Endothelial cell (in vitro differentiated cells): ENCODE results near the gene BORA. TPM values are rescaled to one million over a fixed set of nuclear protein-coding genes. Genes with fewer than 3 reads are reported as not detected.

Source experiments
- DNase-seq: peaks from one replicate; pipeline ENCODE4 v3.0.0; 2021; ENCODE audit warnings: low spot score
- H3K27ac Mint-ChIP-seq: one replicate; pipeline ENCODE4 v1.8.0; 2021; ENCODE audit warnings: mixed read lengths, inconsistent platforms; ENCODE audit not compliant: unreplicated experiment
- H3K27me3 Mint-ChIP-seq: one replicate; pipeline ENCODE4 v1.8.0; 2021; ENCODE audit warnings: mild to moderate bottlenecking, moderate library complexity, mixed read lengths, inconsistent platforms; ENCODE audit not compliant: unreplicated experiment
- H3K36me3 Mint-ChIP-seq: one replicate; pipeline ENCODE4 v1.8.0; 2021; ENCODE audit warnings: mild to moderate bottlenecking, low read depth, mixed read lengths, inconsistent platforms; ENCODE audit not compliant: unreplicated experiment
- H3K4me1 Mint-ChIP-seq: one replicate; pipeline ENCODE4 v1.8.0; 2021; ENCODE audit warnings: mild to moderate bottlenecking, mixed read lengths, inconsistent platforms; ENCODE audit not compliant: unreplicated experiment
- H3K4me3 Mint-ChIP-seq: one replicate; pipeline ENCODE4 v1.8.0; 2021; ENCODE audit warnings: mild to moderate bottlenecking, mixed read lengths, inconsistent platforms; ENCODE audit not compliant: unreplicated experiment
- H3K9me3 Mint-ChIP-seq: one replicate; pipeline ENCODE4 v1.8.0; 2021; ENCODE audit warnings: mixed read lengths, inconsistent platforms; ENCODE audit not compliant: unreplicated experiment
- CTCF ChIP-seq: fragments of 200-600 bp; sonication (generic); IDR thresholded peaks from one replicate; pipeline ENCODE4 v1.5.0; 2021; ENCODE audit warnings: antibody characterized with exemption; ENCODE audit not compliant: unreplicated experiment
- total RNA-seq: library from RNA; stranded (reverse); fragmentation: NEBNext Ultra II Directional; extraction: Animal tissue kit (Norgen Biotek cat#: 25700); gene quantifications from one replicate; pipeline ENCODE4 v1.2.1, GENCODE V29; 2021; ENCODE audit not compliant: unreplicated experiment

Gene BORA
- total RNA-seq, 1 donor from 2014 or later = 6.3 TPM

GRCh38 chr13:72692884-72693514 lies 34.7 kb upstream of the BORA start:
- Mint-ChIP-seq H3K4me3 (no peak overlapping the region), H3K27ac (no peak overlapping the region), H3K9me3 (no peaks in the 10 kb centered on the region), H3K27me3 (peaks cover 7% of the 10 kb centered on the region), H3K36me3 (no peaks in the 10 kb centered on the region), H3K4me1 (peaks cover 3% of the 10 kb centered on the region)
- no peak for TF ChIP-seq CTCF
- DNase-seq = no peak

GRCh38 chr13:72693832-72694231 lies 33.9 kb upstream of the BORA start:
- no peak overlapping the region for H3K27ac Mint-ChIP-seq
- no peak for DNase-seq
- peaks cover 3% of the 10 kb centered on the region for H3K4me1 Mint-ChIP-seq
- no peak for TF ChIP-seq CTCF
- H3K4me3 Mint-ChIP-seq = no peak overlapping the region
- H3K36me3 Mint-ChIP-seq = no peaks in the 10 kb centered on the region
- no peaks in the 10 kb centered on the region for H3K9me3 Mint-ChIP-seq
- H3K27me3 Mint-ChIP-seq = peaks cover 7% of the 10 kb centered on the region

GRCh38 chr13:72694314-72694713 lies 33.4 kb upstream of the BORA start:
- TF ChIP-seq CTCF = no peak
- no peak overlapping the region for H3K4me3 Mint-ChIP-seq
- H3K27ac Mint-ChIP-seq = no peak overlapping the region
- H3K27me3 Mint-ChIP-seq = peaks cover 7% of the 10 kb centered on the region
- H3K4me1 Mint-ChIP-seq = peaks cover 3% of the 10 kb centered on the region
- no peaks in the 10 kb centered on the region for H3K36me3 Mint-ChIP-seq
- no peaks in the 10 kb centered on the region for H3K9me3 Mint-ChIP-seq
- no peak for DNase-seq

- Mint-ChIP-seq H3K27me3 (peaks cover 4% of the 10 kb centered on the region), H3K4me1 (peaks cover 3% of the 10 kb centered on the region), H3K9me3 (no peaks in the 10 kb centered on the region), H3K36me3 (no peaks in the 10 kb centered on the region), H3K27ac (no peak overlapping the region), H3K4me3 (no peak overlapping the region)
- TF ChIP-seq CTCF = no peak
- no peak for DNase-seq
These were observed 31.1 kb upstream of the BORA start for GRCh38 chr13:72696579-72696978.

GRCh38 chr13:72698164-72698563 lies 29.6 kb upstream of the BORA start:
- H3K27me3 Mint-ChIP-seq = peaks cover 4% of the 10 kb centered on the region
- H3K9me3 Mint-ChIP-seq = no peaks in the 10 kb centered on the region
- no peak overlapping the region for H3K4me3 Mint-ChIP-seq
- no peaks in the 10 kb centered on the region for H3K36me3 Mint-ChIP-seq
- no peak for TF ChIP-seq CTCF
- DNase-seq = no peak
- no peak overlapping the region for H3K27ac Mint-ChIP-seq
- H3K4me1 Mint-ChIP-seq = peaks cover 3% of the 10 kb centered on the region
